ENCODE data around the gene PDE9A. TPM values are rescaled to one million over a fixed set of nuclear protein-coding genes. Genes with fewer than 3 reads are reported as not detected.

PDE9A gene
- total RNA-seq, 2 donors from 2014 or later = 4.0 to 5.6 TPM

- DNase-seq (ENCODE audit: low spot score) = no peak
- intact Hi-C loops (cut with DNase I) = no loop called here
Observed at GRCh38 chr21:42770717-42771502, 117.5 kb downstream of the PDE9A start.

GRCh38 chr21:42771503-42771805 lies 118.0 kb downstream of the PDE9A start:
- intact Hi-C loops (cut with DNase I) = no loop called here
- no peak for DNase-seq (ENCODE audit: low spot score)

- intact Hi-C loops (cut with DNase I) = no loop called here
- no peak for DNase-seq (ENCODE audit: low spot score)
Observed at GRCh38 chr21:42775123-42775522, 121.7 kb downstream of the PDE9A start.

GRCh38 chr21:42775891-42776290 lies 122.5 kb downstream of the PDE9A start:
- intact Hi-C loops (cut with DNase I) = no loop called here
- no peak for DNase-seq (ENCODE audit: low spot score)

- intact Hi-C loops (cut with DNase I) = no loop called here
- DNase-seq (ENCODE audit: low spot score) = no peak
Observed at GRCh38 chr21:42777064-42777756, 123.8 kb downstream of the PDE9A start.

GRCh38 chr21:42777757-42778344 lies 124.4 kb downstream of the PDE9A start:
- intact Hi-C loops (cut with DNase I) = loop anchor here in 1 of 2 donors (2.0 kb wide), 1 partner anchor 39 kb away; no protein-coding TSS in a partner anchor

GRCh38 chr21:42779431-42779861 lies 126.0 kb downstream of the PDE9A start:
- intact Hi-C loops (cut with DNase I) = loop anchor here in 1 of 2 donors (2.0 kb wide), 1 partner anchor 37 kb away; no protein-coding TSS in a partner anchor

More at GRCh38 chr21:42777757-42778344, 124.4 kb downstream of the PDE9A start:
- no peak for DNase-seq (ENCODE audit: low spot score)

GRCh38 chr21:42780617-42781016 lies 127.2 kb downstream of the PDE9A start:
- DNase-seq (ENCODE audit: low spot score) = peak; percentile 22
- intact Hi-C loops (cut with DNase I) = no loop called here

More at GRCh38 chr21:42779431-42779861, 126.0 kb downstream of the PDE9A start:
- peak; percentile 45 for DNase-seq (ENCODE audit: low spot score)

GRCh38 chr21:42781150-42781970 lies 127.9 kb downstream of the PDE9A start:
- peak; percentile 78 for DNase-seq (ENCODE audit: low spot score)
- intact Hi-C loops (cut with DNase I) = no loop called here

- intact Hi-C loops (cut with DNase I) = no loop called here
- peak; percentile 66 for DNase-seq (ENCODE audit: low spot score)
Observed at GRCh38 chr21:42781971-42782722, 128.7 kb downstream of the PDE9A start.

- intact Hi-C loops (cut with DNase I) = no loop called here
Observed at GRCh38 chr21:42782723-42783242, 129.4 kb downstream of the PDE9A start.

GRCh38 chr21:42784276-42784675 lies 130.9 kb downstream of the PDE9A start:
- intact Hi-C loops (cut with DNase I) = no loop called here
- DNase-seq (ENCODE audit: low spot score) = peak; percentile 75

More at GRCh38 chr21:42782723-42783242, 129.4 kb downstream of the PDE9A start:
- peak; percentile 25 for DNase-seq (ENCODE audit: low spot score)

GRCh38 chr21:42784896-42785451 lies 131.6 kb downstream of the PDE9A start:
- intact Hi-C loops (cut with DNase I) = no loop called here
- DNase-seq (ENCODE audit: low spot score) = peak; percentile 62

GRCh38 chr21:42785666-42786427 lies 132.4 kb downstream of the PDE9A start:
- peak; percentile 71 for DNase-seq (ENCODE audit: low spot score)
- intact Hi-C loops (cut with DNase I) = no loop called here

- intact Hi-C loops (cut with DNase I) = no loop called here
- DNase-seq (ENCODE audit: low spot score) = no peak
Observed at GRCh38 chr21:42786884-42787283, 133.5 kb downstream of the PDE9A start.

- intact Hi-C loops (cut with DNase I) = no loop called here
- DNase-seq (ENCODE audit: low spot score) = no peak
Observed at GRCh38 chr21:42787613-42788012, 134.2 kb downstream of the PDE9A start.

- intact Hi-C loops (cut with DNase I) = no loop called here
- no peak for DNase-seq (ENCODE audit: low spot score)
Observed at GRCh38 chr21:42790520-42791065, 137.2 kb downstream of the PDE9A start.

All from posterior vena cava (tissue), 2 donors.